T-cell (primary cell): ENCODE data around the gene RASGRP2. TPM values are rescaled to one million over a fixed set of nuclear protein-coding genes. Genes with fewer than 3 reads are reported as not detected.
"Not testable (repeated sequence)": the region's sequence is repeated elsewhere in the genome, so short reads cannot be mapped to it uniquely, and the experiment has no call there.

Experiments used
- ATAC-seq, 4 experiments: fragments of 200-7000 bp in 3 of 4; fragments of 150-1000 bp in 1 of 4; cut with Tn5 transposase; replicated peaks in 1 of 4; 1 replicate in 3 of 4; 2 replicates in 1 of 4; pipeline ENCODE4 v1.10.0; 2021; ENCODE audit warnings: moderate library complexity in 3 of 4, mild to moderate bottlenecking in 2 of 4, moderate number of reproducible peaks in 1 of 4
- CTCF ChIA-PET, 2 donors: fragments of 300-600 bp; sonication (Branson Sonifier 250); formaldehyde crosslinking; loops; one replicate each; lab custom pipeline; 2022; ENCODE audit warnings: antibody characterized with exemption in 2 of 2; lab: Charles Lee
- POLR2A ChIA-PET, 2 donors: fragments of 300-600 bp; sonication (Branson Sonifier 250); formaldehyde crosslinking; loops; one replicate each; lab custom pipeline; 2022; ENCODE audit warnings: antibody characterized with exemption in 2 of 2; lab: Charles Lee
- DNase-seq, 35 experiments: peaks; one replicate each; pipeline versions ENCODE4 v3.0.0 to v3.0.0-alpha.2; 2013 to 2023
- H3K27ac ChIP-seq: one replicate; pipeline ENCODE4 v1.5.1; 2013; ENCODE audit warnings: low read length
- H3K27me3 ChIP-seq, 2 experiments: replicated peaks in 1 of 2; 1 replicate in 1 of 2; 2 replicates in 1 of 2; pipeline versions ENCODE4 v1.6.1 to v1.7.0; 2013; ENCODE audit warnings: low read length in 1 of 2, mixed read lengths in 1 of 2; ENCODE audit not compliant: control insufficient read depth in 2 of 2, insufficient read depth in 2 of 2; ENCODE audit errors: extremely low read depth in 1 of 2
- H3K36me3 ChIP-seq, 2 donors: 1 replicate in 1 of 2; 2 replicates in 1 of 2; pipeline versions ENCODE4 v1.6.1 to v1.7.0; 2013; ENCODE audit warnings: low read length in 1 of 2; ENCODE audit not compliant: control insufficient read depth in 2 of 2, insufficient read depth in 1 of 2; ENCODE audit errors: extremely low read depth in 1 of 2
- H3K4me1 ChIP-seq, 2 experiments: 1 replicate in 1 of 2; 2 replicates in 1 of 2; pipeline versions ENCODE4 v1.6.1 to v1.7.0; 2013; ENCODE audit warnings: low read length in 2 of 2, mixed read lengths in 1 of 2; ENCODE audit not compliant: insufficient read depth in 2 of 2, control insufficient read depth in 1 of 2; ENCODE audit errors: extremely low read depth in 1 of 2
- H3K4me3 ChIP-seq, 2 donors: 1 replicate in 1 of 2; 2 replicates in 1 of 2; pipeline versions ENCODE4 v1.5.1 to v1.7.0; 2013; ENCODE audit warnings: mild to moderate bottlenecking in 2 of 2, low read length in 1 of 2, moderate library complexity in 1 of 2; ENCODE audit not compliant: control insufficient read depth in 1 of 2; ENCODE audit errors: extremely low read depth in 1 of 2
- H3K9me3 ChIP-seq: 2 replicates; pipeline ENCODE4 v1.7.0; 2013
- H3K27ac Mint-ChIP-seq, 2 donors: one replicate each; pipeline ENCODE4 v1.8.0; 2020 to 2021; ENCODE audit warnings: mild to moderate bottlenecking in 2 of 2, mixed read lengths in 2 of 2
- H3K27me3 Mint-ChIP-seq, 2 donors: one replicate each; pipeline ENCODE4 v1.8.0; 2021 to 2022; ENCODE audit warnings: mixed read lengths in 2 of 2
- H3K36me3 Mint-ChIP-seq: one replicate; pipeline ENCODE4 v1.8.0; 2021; ENCODE audit warnings: mixed read lengths
- H3K4me1 Mint-ChIP-seq, 3 donors: one replicate each; pipeline ENCODE4 v1.8.0; 2020 to 2022; ENCODE audit warnings: mixed read lengths in 3 of 3, mild to moderate bottlenecking in 1 of 3
- H3K4me3 Mint-ChIP-seq, 3 donors: one replicate each; pipeline ENCODE4 v1.8.0; 2020 to 2022; ENCODE audit warnings: mild to moderate bottlenecking in 3 of 3, mixed read lengths in 3 of 3, moderate library complexity in 3 of 3
- H3K9me3 Mint-ChIP-seq, 3 donors: one replicate each; pipeline ENCODE4 v1.8.0; 2020 to 2022; ENCODE audit warnings: mixed read lengths in 3 of 3
- WGBS: methylation state at CpG from one replicate; pipeline ENCODE4 v1.1.5; 2013; ENCODE audit warnings: missing lambda C conversion rate; ENCODE audit not compliant: insufficient coverage; 5-methylcytosine and 5-hydroxymethylcytosine counted together
- total RNA-seq, 35 experiments: library from RNA in 6 of 35; stranded (reverse) in 6 of 35; fragments of 120-200 nt in 1 of 35; gene quantifications; one replicate each; pipeline versions ENCODE4 v1.2.1 to v1.2.4 and lab custom pipeline; 2013 to 2026

Gene RASGRP2
- total RNA-seq, 5 donors from 2014 or later (not counting 1 experiment from before 2014, with no cell fraction given), result 574 to 767 (median 656) TPM

GRCh38 chr11:64701956-64702355 is 42.0 kb downstream of the RASGRP2 start:
- H3K27ac Mint-ChIP-seq, H3K36me3 Mint-ChIP-seq, POLR2A ChIA-PET, H3K4me3 Mint-ChIP-seq, H3K9me3 ChIP-seq, DNase-seq, H3K4me1 ChIP-seq, H3K4me3 ChIP-seq, H3K36me3 ChIP-seq, H3K4me1 Mint-ChIP-seq, H3K9me3 Mint-ChIP-seq, H3K27ac ChIP-seq, ATAC-seq, CTCF ChIA-PET: not testable (repeated sequence)
- H3K27me3 Mint-ChIP-seq, result peaks cover 15 to 20% of the 10 kb centered on the region in 2 donors
- 98% methylated on average over 9 of the region's 29 CpGs for WGBS
- peaks cover 2 to 17% of the 10 kb centered on the region in 2 experiments for H3K27me3 ChIP-seq

- no peak overlapping the region for H3K4me3 ChIP-seq
- H3K4me3 Mint-ChIP-seq, result no peak overlapping the region
- WGBS, result no CpG with 5 or more reads among the region's 1 CpG
- no peaks in the 10 kb centered on the region for H3K36me3 ChIP-seq
- peaks cover 24 to 32% of the 10 kb centered on the region in 2 donors for H3K27me3 Mint-ChIP-seq
- ATAC-seq, result no peak
- CTCF ChIA-PET, result no interaction called here
- H3K9me3 Mint-ChIP-seq, result no peaks in the 10 kb centered on the region
- no peaks in the 10 kb centered on the region for H3K9me3 ChIP-seq
- DNase-seq, result no peak
- no peaks in the 10 kb centered on the region for H3K4me1 ChIP-seq
- POLR2A ChIA-PET, result no interaction called here
- no peaks in the 10 kb centered on the region for H3K36me3 Mint-ChIP-seq
- H3K27ac ChIP-seq, result no peak overlapping the region
- H3K27me3 ChIP-seq, result peaks cover 0 to 44% of the 10 kb centered on the region in 2 experiments
- no peak overlapping the region for H3K27ac Mint-ChIP-seq
- H3K4me1 Mint-ChIP-seq, result peaks cover 0 to 7% (median 2%) of the 10 kb centered on the region in 3 donors
These were observed 45.5 kb downstream of the RASGRP2 start for GRCh38 chr11:64698427-64698826.

GRCh38 chr11:64697663-64698375 is 46.1 kb downstream of the RASGRP2 start:
- Mint-ChIP-seq H3K36me3 (no peaks in the 10 kb centered on the region), H3K9me3 (no peaks in the 10 kb centered on the region), H3K27me3 (peaks cover 30 to 34% of the 10 kb centered on the region in 2 donors), H3K27ac (no peak overlapping the region), H3K4me1 (peaks cover 3 to 13% (median 6%) of the 10 kb centered on the region in 3 donors), H3K4me3 (no peak overlapping the region)
- peaks cover 0 to 49% of the 10 kb centered on the region in 2 experiments for H3K27me3 ChIP-seq
- no peak for ATAC-seq
- CTCF ChIA-PET, result interaction anchor here in 1 of 2 donors (1.0 kb wide), 1 partner anchor 9 kb away, joined by 4 read pairs; no protein-coding TSS in a partner anchor
- H3K27ac ChIP-seq, result no peak overlapping the region
- no peak overlapping the region for H3K4me3 ChIP-seq
- no peaks in the 10 kb centered on the region for H3K36me3 ChIP-seq
- H3K4me1 ChIP-seq, result peaks cover 0 to 1% of the 10 kb centered on the region in 2 experiments
- POLR2A ChIA-PET, result no interaction called here
- no peak for DNase-seq
- H3K9me3 ChIP-seq, result no peaks in the 10 kb centered on the region
- WGBS, result 63% methylated on average over 3 of the region's 7 CpGs

- H3K27me3 Mint-ChIP-seq, result peaks cover 41% of the 10 kb centered on the region in 2 donors
- Histone ChIP-seq H3K27me3 (peaks cover 0 to 62% of the 10 kb centered on the region in 2 experiments), H3K9me3 (no peaks in the 10 kb centered on the region), H3K4me1 (peaks cover 0 to 4% of the 10 kb centered on the region in 2 experiments), H3K4me3 (no peak overlapping the region), H3K36me3 (no peaks in the 10 kb centered on the region), H3K27ac (no peak overlapping the region)
- DNase-seq, result no peak
- WGBS, result 93% methylated on average over 5 of the region's 8 CpGs
- H3K27ac Mint-ChIP-seq, result no peak overlapping the region
- H3K4me3 Mint-ChIP-seq, result no peak overlapping the region
- no peaks in the 10 kb centered on the region for H3K36me3 Mint-ChIP-seq
- no peaks in the 10 kb centered on the region for H3K9me3 Mint-ChIP-seq
- ATAC-seq, result no peak
- peaks cover 9 to 22% (median 11%) of the 10 kb centered on the region in 3 donors for H3K4me1 Mint-ChIP-seq
- ChIA-PET CTCF (interaction anchor here in 1 of 2 donors (0.6 kb wide), 1 partner anchor 9 kb away, joined by 7 read pairs; no protein-coding TSS in a partner anchor), POLR2A (no interaction called here)
These were observed 47.9 kb downstream of the RASGRP2 start for GRCh38 chr11:64696045-64696444.

DNA sequence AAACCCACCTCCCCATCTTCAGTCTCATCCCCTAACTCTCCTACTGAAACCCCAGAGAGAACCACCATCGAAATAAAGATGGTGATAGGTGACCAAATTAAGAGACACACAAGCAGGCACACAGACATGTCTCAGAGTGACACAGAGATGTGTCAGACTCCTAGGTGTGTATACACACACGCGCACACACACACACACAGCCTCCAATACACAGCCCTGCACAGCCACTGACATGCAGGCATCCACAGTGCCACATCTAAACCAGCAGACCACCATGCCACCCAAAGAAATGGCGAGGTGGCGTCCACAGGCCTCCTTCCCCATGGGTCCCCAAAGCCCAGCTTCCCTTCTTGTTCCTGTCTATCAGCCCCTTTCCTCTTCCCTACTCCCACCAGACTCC is 48.4 kb downstream of the RASGRP2 start:
- DNase-seq (no peak), ATAC-seq (no peak)
- H3K4me3 Mint-ChIP-seq, result no peak overlapping the region
- Histone ChIP-seq H3K4me1 (peaks cover 0 to 4% of the 10 kb centered on the region in 2 experiments), H3K9me3 (no peaks in the 10 kb centered on the region), H3K27me3 (peaks cover 0 to 62% of the 10 kb centered on the region in 2 experiments), H3K27ac (no peak overlapping the region), H3K36me3 (no peaks in the 10 kb centered on the region), H3K4me3 (no peak overlapping the region)
- 85% methylated on average over 5 of the region's 5 CpGs for WGBS
- H3K4me1 Mint-ChIP-seq, result peaks cover 9 to 22% (median 11%) of the 10 kb centered on the region in 3 donors
- ChIA-PET CTCF (no interaction called here), POLR2A (no interaction called here)
- no peak overlapping the region for H3K27ac Mint-ChIP-seq
- H3K36me3 Mint-ChIP-seq, result no peaks in the 10 kb centered on the region
- H3K27me3 Mint-ChIP-seq, result peaks cover 39 to 41% of the 10 kb centered on the region in 2 donors
- H3K9me3 Mint-ChIP-seq, result no peaks in the 10 kb centered on the region

DNA sequence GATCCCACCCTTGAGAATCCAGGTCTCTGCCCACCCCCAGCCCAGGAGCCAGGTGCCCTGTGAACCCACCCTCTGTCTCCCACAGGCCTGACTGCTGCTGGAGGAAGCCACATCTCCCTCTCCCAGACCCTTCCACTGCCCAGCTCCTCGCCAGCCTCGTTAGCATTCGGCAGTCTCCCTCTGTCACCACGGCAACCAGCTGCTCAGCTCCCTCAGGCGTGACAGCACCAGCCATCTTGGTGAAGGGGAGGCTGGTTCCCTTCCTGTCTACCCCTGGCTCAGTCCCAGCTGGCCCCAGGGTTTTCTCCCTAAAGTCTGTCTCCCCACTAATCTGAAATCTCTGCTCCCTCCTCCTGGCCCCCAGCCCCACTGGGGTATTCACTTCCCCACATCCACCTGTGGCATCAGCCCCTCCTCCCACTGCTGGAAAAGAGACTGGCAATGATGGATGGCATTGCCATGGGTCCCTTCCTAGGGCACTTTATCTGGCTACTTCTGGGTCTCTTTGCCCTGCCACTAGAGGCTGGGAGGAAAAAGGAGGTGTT is 49.0 kb downstream of the RASGRP2 start:
- H3K4me3 Mint-ChIP-seq, result no peak overlapping the region
- no peak for DNase-seq
- H3K36me3 Mint-ChIP-seq, result no peaks in the 10 kb centered on the region
- H3K4me1 Mint-ChIP-seq, result peaks cover 9 to 22% (median 11%) of the 10 kb centered on the region in 3 donors
- H3K36me3 ChIP-seq, result no peaks in the 10 kb centered on the region
- H3K4me1 ChIP-seq, result peaks cover 0 to 6% of the 10 kb centered on the region in 2 experiments
- ChIA-PET CTCF (no interaction called here), POLR2A (no interaction called here)
- H3K9me3 Mint-ChIP-seq, result no peaks in the 10 kb centered on the region
- no peak overlapping the region for H3K27ac Mint-ChIP-seq
- WGBS, result 52% methylated on average over 5 of the region's 5 CpGs
- H3K27me3 Mint-ChIP-seq, result peaks cover 34 to 41% of the 10 kb centered on the region in 2 donors
- no peak overlapping the region for H3K27ac ChIP-seq
- peaks cover 0 to 68% of the 10 kb centered on the region in 2 experiments for H3K27me3 ChIP-seq
- no peaks in the 10 kb centered on the region for H3K9me3 ChIP-seq
- no peak overlapping the region for H3K4me3 ChIP-seq
- ATAC-seq, result no peak
